HG03460 (cell line): ENCODE results near the gene PPP1R2C.

Experiments
- ATAC-seq: cut with Tn5 transposase; IDR thresholded peaks from one replicate; pipeline ENCODE4 v1.9.1; 2021; ENCODE audit not compliant: unreplicated experiment

Gene PPP1R2C

DNA sequence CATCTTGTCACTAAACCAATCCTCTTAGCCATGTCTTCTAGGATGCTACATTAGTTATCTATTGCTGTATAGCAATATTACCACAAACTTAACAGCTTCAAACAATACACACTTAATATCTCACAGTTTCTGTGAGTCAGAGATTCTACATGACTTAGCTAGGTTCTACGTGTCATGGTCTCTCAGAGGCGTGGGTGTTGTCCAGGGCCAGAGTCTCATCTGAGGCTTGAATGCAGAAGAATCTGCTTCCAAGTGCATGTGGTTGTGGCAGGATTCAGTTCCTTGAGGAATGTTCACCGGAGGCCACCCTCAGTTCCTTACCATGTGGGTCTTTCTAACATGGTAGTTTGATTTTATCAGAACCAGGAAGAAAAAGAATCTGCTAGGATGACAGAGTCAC, 26.4 kb downstream of the PPP1R2C start:
- ATAC-seq = no peak

DNA sequence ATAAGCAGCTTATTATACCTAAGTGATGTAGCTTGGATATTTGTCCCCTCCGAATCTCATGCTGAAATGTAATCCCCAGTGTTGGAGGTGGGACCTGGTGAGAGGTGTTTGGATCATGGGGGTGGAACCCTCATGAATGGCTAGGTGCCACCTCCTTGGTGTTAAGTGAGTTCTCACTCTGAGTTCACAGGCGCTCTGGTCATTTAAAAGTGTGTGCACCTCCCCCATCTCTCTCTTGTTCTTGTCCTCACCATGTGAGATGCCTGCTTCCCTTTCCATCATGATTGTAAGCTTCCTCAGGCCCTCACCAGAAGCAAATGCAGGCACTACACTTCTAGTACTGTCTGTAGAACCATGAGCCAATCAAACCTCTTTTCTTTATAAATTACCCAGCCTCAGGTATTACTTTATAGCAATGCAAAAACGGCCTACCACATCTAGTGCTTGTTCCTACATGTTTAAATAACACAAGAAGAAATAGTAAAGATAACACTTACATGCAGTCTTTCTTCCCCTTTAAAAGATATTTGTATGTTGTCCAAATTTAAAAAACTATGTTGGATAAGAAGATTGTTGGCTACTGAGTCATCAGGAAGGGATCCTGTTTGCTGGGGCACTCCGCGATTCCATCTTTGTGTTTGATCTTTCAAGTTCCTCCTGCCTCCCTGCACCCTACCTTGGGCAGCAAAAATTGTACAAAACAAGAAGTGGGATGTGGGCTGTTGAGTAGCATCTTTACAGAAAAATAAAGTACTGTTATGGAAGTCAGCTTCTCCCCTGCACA, 29.7 kb downstream of the PPP1R2C start:
- no peak for ATAC-seq

- ATAC-seq = no peak
Observed at GRCh38 chrX:42746606-42747005, 31.4 kb downstream of the PPP1R2C start.

GRCh38 chrX:42740456-42740855, 37.5 kb downstream of the PPP1R2C start:
- no peak for ATAC-seq

- ATAC-seq = no peak
Observed at GRCh38 chrX:42739741-42740140, 38.2 kb downstream of the PPP1R2C start.

DNA sequence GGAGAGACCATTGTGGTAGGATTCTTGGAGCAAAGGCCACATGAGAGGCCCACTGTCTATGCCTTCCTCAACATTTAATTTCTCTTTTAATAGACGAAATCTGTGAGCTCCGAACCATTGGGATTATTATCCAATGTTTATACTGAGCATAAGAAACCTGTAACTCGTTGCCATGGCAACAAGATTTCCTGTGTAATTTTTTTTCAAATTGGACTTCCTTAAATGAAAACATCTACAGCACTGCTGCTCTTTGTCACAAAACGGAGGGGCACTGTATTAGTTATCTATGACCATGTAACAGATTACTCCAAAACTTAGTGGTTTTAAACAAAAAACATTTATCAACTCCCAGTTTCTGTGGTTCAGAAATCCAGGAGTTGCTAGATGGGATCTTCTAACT, 38.7 kb downstream of the PPP1R2C start:
- ATAC-seq = no peak

- ATAC-seq = no peak
Observed at GRCh38 chrX:42738552-42738951, 39.4 kb downstream of the PPP1R2C start.

DNA sequence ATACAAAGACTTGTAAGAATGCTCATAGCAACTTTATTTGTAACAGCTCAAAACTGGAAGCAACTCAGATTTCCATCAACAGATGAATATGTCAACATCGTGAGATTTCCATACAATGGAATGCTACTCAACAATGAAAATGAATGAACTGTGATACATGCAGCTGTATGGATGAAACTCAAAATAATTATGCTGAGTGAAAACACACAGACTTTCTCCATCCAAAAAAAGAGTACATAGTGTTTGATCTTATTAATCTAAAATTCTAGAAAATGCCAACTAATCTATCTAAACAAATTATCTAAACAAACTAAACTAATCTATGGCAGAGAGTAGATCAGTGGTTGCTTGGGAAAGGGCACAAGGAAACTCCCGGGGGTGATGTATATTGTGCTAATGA, 42.7 kb downstream of the PPP1R2C start:
- no peak for ATAC-seq

DNA sequence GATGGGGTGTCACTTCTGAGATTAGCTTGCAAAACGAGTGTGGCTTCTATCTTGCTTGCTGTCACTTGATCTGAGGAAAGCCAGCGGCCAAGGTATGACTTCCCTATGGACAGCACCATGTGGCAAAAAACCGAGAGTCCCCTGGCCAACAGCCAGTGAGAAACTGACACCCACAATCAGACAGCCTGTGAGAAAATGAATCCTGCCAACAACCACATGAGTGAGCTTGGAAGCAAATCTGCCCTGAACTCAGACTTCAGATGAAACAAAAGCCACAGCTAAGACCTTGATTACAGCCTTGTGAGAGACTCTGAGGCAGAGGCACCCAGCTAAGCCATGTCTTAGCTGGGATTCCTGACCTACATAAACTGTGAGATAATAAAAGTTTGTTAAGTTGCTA, 45.5 kb downstream of the PPP1R2C start:
- no peak for ATAC-seq
